ENCODE measurements around the gene ATP6V0A4. TPM values are rescaled to one million over a fixed set of nuclear protein-coding genes. Genes with fewer than 3 reads are reported as not detected.

ATP6V0A4 gene
- total RNA-seq, 1 experiment from 2014 or later, result 1.2 TPM

GRCh38 chr7:138669364-138669763 is 128.6 kb downstream of the ATP6V0A4 start:
- ChIA-PET CTCF (no interaction called here), POLR2A (no interaction called here)
- peaks cover 18% of the 10 kb centered on the region for H3K36me3 Mint-ChIP-seq (ENCODE audit: insufficient read depth, unreplicated experiment)
- BruUV-seq (replicated peaks), result no TSS peak
- H3K9me3 ChIP-seq, result peaks cover 20% of the 10 kb centered on the region
- H3K27me3 ChIP-seq (replicated peaks; ENCODE audit: control insufficient read depth, insufficient read depth, low read length), result no peaks in the 10 kb centered on the region
- H3K4me3 Mint-ChIP-seq (ENCODE audit: unreplicated experiment), result no peak overlapping the region
- H3K4me1 ChIP-seq, result peaks cover 19% of the 10 kb centered on the region
- H3K27ac Mint-ChIP-seq (ENCODE audit: unreplicated experiment), result no peak overlapping the region
- TF ChIP-seq CTCF (IDR thresholded peaks at IDR 0.05; ENCODE audit: insufficient read depth in 1 of 2, low read depth in 1 of 2, low read length in 1 of 2, severe bottlenecking in 1 of 2, unreplicated experiment in 1 of 2), result no peak
- no peaks in the 10 kb centered on the region for H3K27me3 Mint-ChIP-seq (ENCODE audit: insufficient read depth, unreplicated experiment)
- no peaks in the 10 kb centered on the region for H3K36me3 ChIP-seq (ENCODE audit: control insufficient read depth, insufficient read depth, low read length)
- H3K4me1 Mint-ChIP-seq (ENCODE audit: low read depth, unreplicated experiment), result peaks cover 31% of the 10 kb centered on the region
- peaks cover 45% of the 10 kb centered on the region for H3K9me3 Mint-ChIP-seq (ENCODE audit: unreplicated experiment)
- no peak overlapping the region for H3K4me3 ChIP-seq (ENCODE audit: low read depth, low read length)
- intact Hi-C loops (cut with micrococcal nuclease; ENCODE audit: unreplicated experiment), result no loop called here
- no peak for DNase-seq

DNA sequence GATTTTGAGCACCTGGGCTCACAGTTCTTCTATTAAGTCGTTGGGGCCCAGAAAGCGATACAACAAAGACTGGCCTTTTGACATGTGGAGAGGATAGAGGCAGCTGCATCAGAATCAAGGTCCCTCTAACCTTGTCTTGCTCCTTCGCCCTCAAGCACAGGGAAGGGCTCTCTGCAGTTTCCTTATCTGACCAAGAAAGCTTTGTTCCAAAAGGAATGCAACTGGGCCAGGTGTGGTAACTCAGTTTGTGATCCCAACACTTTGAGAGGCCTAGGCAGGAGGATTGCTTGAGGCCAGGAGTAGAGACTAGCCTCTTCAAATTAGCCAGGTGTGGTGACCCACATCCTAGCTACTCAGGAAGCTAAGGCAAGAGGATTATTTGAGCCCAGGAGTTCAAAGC is 129.1 kb downstream of the ATP6V0A4 start:
- Histone ChIP-seq H3K4me1 (peaks cover 19% of the 10 kb centered on the region), H3K9me3 (peaks cover 20% of the 10 kb centered on the region), H3K27me3 (replicated peaks; ENCODE audit: control insufficient read depth, insufficient read depth, low read length) (no peaks in the 10 kb centered on the region), H3K36me3 (ENCODE audit: control insufficient read depth, insufficient read depth, low read length) (no peaks in the 10 kb centered on the region), H3K4me3 (ENCODE audit: low read depth, low read length) (no peak overlapping the region)
- Mint-ChIP-seq H3K4me1 (ENCODE audit: low read depth, unreplicated experiment) (peaks cover 33% of the 10 kb centered on the region), H3K27me3 (ENCODE audit: insufficient read depth, unreplicated experiment) (no peaks in the 10 kb centered on the region), H3K36me3 (ENCODE audit: insufficient read depth, unreplicated experiment) (peaks cover 20% of the 10 kb centered on the region), H3K9me3 (ENCODE audit: unreplicated experiment) (peaks cover 45% of the 10 kb centered on the region), H3K4me3 (ENCODE audit: unreplicated experiment) (no peak overlapping the region), H3K27ac (ENCODE audit: unreplicated experiment) (no peak overlapping the region)
- intact Hi-C loops (cut with micrococcal nuclease; ENCODE audit: unreplicated experiment), result no loop called here
- TF ChIP-seq CTCF (IDR thresholded peaks at IDR 0.05; ENCODE audit: insufficient read depth in 1 of 2, low read depth in 1 of 2, low read length in 1 of 2, severe bottlenecking in 1 of 2, unreplicated experiment in 1 of 2), result no peak
- no TSS peak for BruUV-seq (replicated peaks)
- DNase-seq, result peak in 1 of 2 experiments; percentile 56
- ChIA-PET CTCF (no interaction called here), POLR2A (no interaction called here)

- peaks cover 27% of the 10 kb centered on the region for H3K36me3 Mint-ChIP-seq (ENCODE audit: insufficient read depth, unreplicated experiment)
- peak overlapping the region; percentile 42 for H3K27ac Mint-ChIP-seq (ENCODE audit: unreplicated experiment)
- intact Hi-C loops (cut with micrococcal nuclease; ENCODE audit: unreplicated experiment), result no loop called here
- Histone ChIP-seq H3K4me3 (ENCODE audit: low read depth, low read length) (no peak overlapping the region), H3K27me3 (replicated peaks; ENCODE audit: control insufficient read depth, insufficient read depth, low read length) (no peaks in the 10 kb centered on the region), H3K4me1 (peaks cover 26% of the 10 kb centered on the region), H3K36me3 (ENCODE audit: control insufficient read depth, insufficient read depth, low read length) (no peaks in the 10 kb centered on the region), H3K9me3 (peaks cover 20% of the 10 kb centered on the region)
- no TSS peak for BruUV-seq (replicated peaks)
- no peak for DNase-seq
- no peaks in the 10 kb centered on the region for H3K27me3 Mint-ChIP-seq (ENCODE audit: insufficient read depth, unreplicated experiment)
- peaks cover 40% of the 10 kb centered on the region for H3K4me1 Mint-ChIP-seq (ENCODE audit: low read depth, unreplicated experiment)
- no peak for TF ChIP-seq CTCF (IDR thresholded peaks at IDR 0.05; ENCODE audit: insufficient read depth in 1 of 2, low read depth in 1 of 2, low read length in 1 of 2, severe bottlenecking in 1 of 2, unreplicated experiment in 1 of 2)
- POLR2A ChIA-PET, result no interaction called here
- CTCF ChIA-PET, result no interaction called here
- H3K4me3 Mint-ChIP-seq (ENCODE audit: unreplicated experiment), result no peak overlapping the region
- peaks cover 45% of the 10 kb centered on the region for H3K9me3 Mint-ChIP-seq (ENCODE audit: unreplicated experiment)
These were observed 129.8 kb downstream of the ATP6V0A4 start for GRCh38 chr7:138668229-138668596.

Measured in Caco-2 (cell line).